Heart left ventricle (tissue), 16 donors: Measurements from ENCODE around the gene SULT1C4. TPM values are rescaled to one million over a fixed set of nuclear protein-coding genes. Genes with fewer than 3 reads are reported as not detected.
"Not testable (repeated sequence)": the region's sequence is repeated elsewhere in the genome, so short reads cannot be mapped to it uniquely, and the experiment has no call there.

Source experiments
- ATAC-seq, 4 donors: fragments of 200-7000 bp; cut with Tn5 transposase; one replicate each; pipeline ENCODE4 v1.9.1; 2020 to 2022; ENCODE audit warnings: moderate library complexity in 4 of 4, mild to moderate bottlenecking in 3 of 4, moderate number of reproducible peaks in 1 of 4
- DNase-seq, 5 donors: peaks; one replicate each; pipeline ENCODE4 v3.0.0-alpha.2; 2020
- H3K27ac ChIP-seq, 12 donors: fragments of 200-600 bp; sonication (generic) in 4 of 12; one replicate each; pipeline versions ENCODE4 v1.5.0 to v1.8.0; 2016 to 2022; ENCODE audit warnings: mild to moderate bottlenecking in 2 of 12
- H3K27me3 ChIP-seq, 9 donors: fragments of 200-600 bp; sonication (generic) in 2 of 9; one replicate each; pipeline versions ENCODE4 v1.5.1 to v1.8.0; 2016 to 2022; ENCODE audit warnings: mild to moderate bottlenecking in 3 of 9
- H3K36me3 ChIP-seq, 9 donors: fragments of 200-600 bp; sonication (generic) in 2 of 9; one replicate each; pipeline versions ENCODE4 v1.5.0 to v1.8.0; 2018 to 2022; ENCODE audit warnings: mild to moderate bottlenecking in 2 of 9
- H3K4me1 ChIP-seq, 12 donors: fragments of 200-600 bp; sonication (generic) in 4 of 12; one replicate each; pipeline versions ENCODE4 v1.5.0 to v1.8.0; 2016 to 2022; ENCODE audit warnings: mild to moderate bottlenecking in 3 of 12
- H3K4me3 ChIP-seq, 12 donors: fragments of 200-600 bp; sonication (generic) in 4 of 12; one replicate each; pipeline versions ENCODE4 v1.5.0 to v1.8.0; 2017 to 2022; ENCODE audit warnings: mild to moderate bottlenecking in 9 of 12, moderate library complexity in 4 of 12
- H3K9me3 ChIP-seq, 12 donors: fragments of 200-600 bp; sonication (generic) in 4 of 12; one replicate each; pipeline versions ENCODE4 v1.5.0 to v1.8.0; 2016 to 2022; ENCODE audit warnings: mild to moderate bottlenecking in 1 of 12
- POLR2A ChIP-seq, 2 donors: fragments of 450-650 bp; IDR thresholded peaks; one replicate each; pipeline ENCODE4 v1.6.1; 2017; ENCODE audit warnings: antibody characterized with exemption in 2 of 2, mild to moderate bottlenecking in 2 of 2, moderate library complexity in 2 of 2
- WGBS, 4 donors: extraction: QIAGEN DNeasy Blood & Tissue Kit in 2 of 4; methylation state at CpG; one replicate each; pipeline versions ENCODE4 v1.1.5 to v1.1.7; 2013 to 2018; 5-methylcytosine and 5-hydroxymethylcytosine counted together
- intact Hi-C, 10 donors: fragments of 100-400 bp; cut with DNase I; formaldehyde crosslinking; loops; one replicate each; pipeline versions ENCODE4 v1.11.1 to v1.14.2; 2022
- polyA plus RNA-seq, 2 donors: library from polyadenylated mRNA; stranded (reverse); fragments of 200-250 nt; gene quantifications; one replicate each; pipeline ENCODE4 v1.2.3, GENCODE V29; 2013
- total RNA-seq, 9 donors: library from RNA; depleted of rRNA in 2 of 9; stranded (reverse); fragments of >200 nt in 2 of 9; fragmentation: NEBNext Ultra II Directional in 3 of 9; extraction: Animal tissue kit (Norgen Biotek cat#: 25700) in 3 of 9; gene quantifications; one replicate each; pipeline versions ENCODE4 v1.1.0 to v1.2.4, GENCODE V29; 2016 to 2023
- TF ChIP-seq, protein P1 (sequence below), 12 donors: fragments of 200-600 bp; sonication (generic) in 4 of 12; IDR thresholded peaks; one replicate each; pipeline versions ENCODE4 v1.5.0 to v1.8.0; 2018 to 2022; ENCODE audit warnings: antibody characterized with exemption in 12 of 12, mild to moderate bottlenecking in 5 of 12
- donor health status: ischemic (EF 13 %, LVEDD 7.1; RV severe dilation, severe dysfunction).
- donor health status: healthy with polysubstance abuse.
- donor health status: DM: no; HTN: yes; CAD: no.
- donor health status: DM: no; HTN: no; CAD: no.
- donor health status: ischemic (EF 25% LVEDD 6.9; RV normal size, moderate dysfunction).
- donor health status: ischemic (EF 25% LVEDD 5.7; RV mildly dilated, moderate dysfunction).
- donor health status: healthy.
- donor health status: DM: yes; HTN: yes; CAD: no.
- donor health status: ischemic (EF 35%, LVEDD 5.7; RV mildly dilated, moderate dysfunction).
- donor health status: nonischemic (EF 11% LVEDD 7.7; RV severe dilation, severe dysfunction).
- donor health status: DM: yes; HTN: yes; CAD: no.
- donor health status: PGD.
- donor health status: ischemic (EF 29% LVEDD 5.4; RV normal size, mild dysfunction).
- donor health status: nonischemic (EF 23%, LVEDD 6.1; RV moderate dilation, normal function).

SULT1C4 gene
- total and polyA plus RNA-seq, 11 donors: 0.95 to 5.5 (median 3.9) TPM

DNA sequence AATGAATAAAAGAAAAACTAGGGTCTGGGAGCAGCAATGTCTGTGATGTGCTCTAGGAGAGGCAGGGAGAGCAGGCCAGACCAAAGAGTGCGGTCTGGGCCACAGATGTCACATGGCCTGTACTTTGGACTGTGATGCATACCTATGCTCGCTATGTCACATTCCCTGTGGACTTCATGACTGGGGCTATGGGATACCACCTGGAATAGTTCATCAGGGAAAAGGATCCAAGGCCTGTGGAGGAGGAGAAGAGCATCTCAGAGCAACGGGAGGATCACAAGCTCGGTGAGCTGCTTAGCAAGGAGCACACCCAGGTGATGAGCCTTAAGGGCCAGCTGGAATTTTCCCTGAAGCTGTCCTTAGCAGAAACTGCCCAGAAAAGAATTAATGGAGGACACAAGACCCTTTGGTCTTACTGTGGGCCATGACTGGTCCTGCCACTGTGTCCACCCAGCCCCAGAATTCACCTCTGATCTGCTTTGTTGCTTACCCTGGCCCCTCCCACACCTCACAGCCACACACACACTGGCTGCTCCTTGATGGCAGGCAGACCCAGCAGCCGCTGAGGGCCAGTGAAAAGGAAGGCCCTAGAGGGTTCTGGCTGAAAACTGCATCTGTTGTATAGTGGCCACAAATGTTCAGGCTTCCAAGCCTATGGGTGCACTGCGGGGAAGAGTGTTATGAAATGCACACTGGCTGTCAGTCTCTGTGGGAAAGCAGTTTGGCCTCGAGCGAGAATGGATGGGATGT, 45.9 kb downstream of the SULT1C4 start:
- no peaks in the 10 kb centered on the region for H3K4me1 ChIP-seq
- WGBS, 4 donors: 85 to 92% (median 89%) methylated on average over 8 of the region's 8 CpGs
- H3K36me3 ChIP-seq: no peaks in the 10 kb centered on the region
- H3K9me3 ChIP-seq: no peaks in the 10 kb centered on the region
- TF ChIP-seq, protein P1, sequence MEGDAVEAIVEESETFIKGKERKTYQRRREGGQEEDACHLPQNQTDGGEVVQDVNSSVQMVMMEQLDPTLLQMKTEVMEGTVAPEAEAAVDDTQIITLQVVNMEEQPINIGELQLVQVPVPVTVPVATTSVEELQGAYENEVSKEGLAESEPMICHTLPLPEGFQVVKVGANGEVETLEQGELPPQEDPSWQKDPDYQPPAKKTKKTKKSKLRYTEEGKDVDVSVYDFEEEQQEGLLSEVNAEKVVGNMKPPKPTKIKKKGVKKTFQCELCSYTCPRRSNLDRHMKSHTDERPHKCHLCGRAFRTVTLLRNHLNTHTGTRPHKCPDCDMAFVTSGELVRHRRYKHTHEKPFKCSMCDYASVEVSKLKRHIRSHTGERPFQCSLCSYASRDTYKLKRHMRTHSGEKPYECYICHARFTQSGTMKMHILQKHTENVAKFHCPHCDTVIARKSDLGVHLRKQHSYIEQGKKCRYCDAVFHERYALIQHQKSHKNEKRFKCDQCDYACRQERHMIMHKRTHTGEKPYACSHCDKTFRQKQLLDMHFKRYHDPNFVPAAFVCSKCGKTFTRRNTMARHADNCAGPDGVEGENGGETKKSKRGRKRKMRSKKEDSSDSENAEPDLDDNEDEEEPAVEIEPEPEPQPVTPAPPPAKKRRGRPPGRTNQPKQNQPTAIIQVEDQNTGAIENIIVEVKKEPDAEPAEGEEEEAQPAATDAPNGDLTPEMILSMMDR (IDR thresholded peaks at IDR 0.05): no peak
- no peak for TF ChIP-seq POLR2A (IDR thresholded peaks at IDR 0.05)
- ATAC-seq (no peak), DNase-seq (no peak)
- H3K27ac ChIP-seq: no peak overlapping the region
- peaks cover 0 to 3% (median 0%) of the 10 kb centered on the region in 9 donors for H3K27me3 ChIP-seq
- intact Hi-C loops: no loop called here
- no peak overlapping the region for H3K4me3 ChIP-seq

DNA sequence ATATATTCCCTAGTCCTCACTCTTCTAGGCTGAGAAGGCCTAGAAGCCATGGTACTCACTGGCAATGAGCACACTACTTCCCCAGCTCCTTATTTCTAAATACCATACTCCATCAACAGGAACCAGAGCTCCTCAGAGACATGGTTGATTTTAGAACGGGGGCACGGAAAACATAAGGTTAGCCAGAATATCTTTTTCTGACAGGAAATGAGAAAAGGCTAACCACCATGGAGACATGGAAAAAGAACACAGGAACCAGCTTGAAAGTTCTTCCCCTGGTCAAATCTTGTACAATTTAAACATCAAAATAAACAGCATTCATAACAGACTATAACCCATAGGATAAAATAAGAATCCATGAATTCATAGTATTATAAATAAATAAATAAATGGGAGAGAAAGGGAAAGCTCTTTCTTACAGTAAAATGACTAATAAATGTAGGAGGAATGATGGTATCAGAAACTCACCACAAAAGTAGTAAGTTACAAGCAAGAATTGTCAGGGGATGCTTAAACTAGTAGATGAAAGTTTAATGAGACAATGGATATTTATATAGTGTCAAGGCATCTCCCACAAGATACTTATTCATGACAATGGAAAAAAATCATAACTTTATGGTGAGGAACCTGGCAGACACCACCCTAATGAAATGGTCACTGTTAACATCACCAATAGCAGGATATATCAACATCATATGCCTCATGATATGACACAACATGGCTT, 50.7 kb downstream of the SULT1C4 start:
- Histone ChIP-seq H3K27me3 (no peaks in the 10 kb centered on the region), H3K27ac (no peak overlapping the region), H3K36me3 (no peaks in the 10 kb centered on the region), H3K4me1 (no peaks in the 10 kb centered on the region), H3K9me3 (no peaks in the 10 kb centered on the region), H3K4me3 (no peak overlapping the region)
- ATAC-seq (no peak), DNase-seq (no peak)
- intact Hi-C loops: no loop called here
- TF ChIP-seq, protein P1 (IDR thresholded peaks at IDR 0.05): no peak
- TF ChIP-seq POLR2A (IDR thresholded peaks at IDR 0.05): no peak
- WGBS, 4 donors: 47 to 57% (median 52%) methylated on average over 2 of the region's 2 CpGs

DNA sequence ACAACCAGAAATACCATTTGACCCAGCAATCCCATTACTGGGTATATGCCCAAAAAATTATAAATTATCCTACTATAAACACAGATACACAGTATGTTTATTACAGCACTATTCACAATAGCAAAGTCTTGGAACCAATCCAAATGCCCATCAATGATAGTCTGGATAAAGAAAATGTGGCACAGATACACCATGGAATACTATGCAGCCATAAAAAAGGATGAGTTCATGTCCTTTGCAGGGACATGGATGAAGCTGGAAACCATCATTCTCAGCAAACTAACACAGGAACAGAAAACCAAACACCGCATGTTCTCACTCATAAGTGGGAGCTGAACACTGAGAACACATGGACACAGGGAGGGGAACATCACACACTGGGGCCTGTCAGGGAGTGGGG, 57.8 kb downstream of the SULT1C4 start:
- intact Hi-C loops, H3K36me3 ChIP-seq, H3K9me3 ChIP-seq, H3K27ac ChIP-seq, H3K4me3 ChIP-seq, H3K27me3 ChIP-seq, DNase-seq, H3K4me1 ChIP-seq, ATAC-seq: not testable (repeated sequence)
- WGBS, 4 donors: 93 to 100% (median 98%) methylated on average over 1 of the region's 1 CpG

DNA sequence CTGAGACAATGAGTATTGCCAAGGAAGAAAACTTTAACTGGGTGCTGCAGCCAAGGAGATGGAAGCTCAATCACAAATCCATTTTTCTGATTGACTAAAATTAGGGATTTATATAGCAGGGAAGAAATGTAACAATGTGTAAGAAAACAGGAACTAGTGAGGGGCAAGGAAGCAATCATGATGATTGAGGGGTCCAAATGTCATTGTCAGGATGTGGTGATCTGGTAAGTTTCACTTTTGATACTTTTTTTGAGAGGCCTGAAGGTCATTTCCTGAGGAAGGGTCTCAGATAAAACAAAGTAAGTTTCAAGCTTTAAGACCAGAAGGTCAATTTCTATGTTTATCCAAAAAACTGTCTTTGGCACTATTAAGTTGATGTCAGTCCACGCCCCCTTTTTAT, 59.2 kb downstream of the SULT1C4 start:
- Histone ChIP-seq H3K4me3 (no peak overlapping the region), H3K4me1 (no peaks in the 10 kb centered on the region), H3K36me3 (no peaks in the 10 kb centered on the region), H3K27me3 (no peaks in the 10 kb centered on the region), H3K27ac (no peak overlapping the region), H3K9me3 (peaks cover 0 to 6% (median 0%) of the 10 kb centered on the region in 12 donors)
- intact Hi-C loops: no loop called here
- ATAC-seq (no peak), DNase-seq (no peak)
- WGBS, 4 donors: 54 to 90% (median 85%) methylated on average over 1 of the region's 1 CpG
- TF ChIP-seq, protein P1 (IDR thresholded peaks at IDR 0.05): no peak
- no peak for TF ChIP-seq POLR2A (IDR thresholded peaks at IDR 0.05)

Other genes starting within 250 kb of the SULT1C4 start
- gene SULT1C3, start 138.0 kb upstream of the SULT1C4 start, total RNA-seq: not detected
- gene SULT1C3, start 138.0 kb upstream of the SULT1C4 start, polyA plus RNA-seq: not detected
- 1 to 10 TPM in 2 of 9 donors, under 1 TPM in 5, not detected in 2; 0.16 to 2.9 (median 0.65) TPM for gene SULT1C2, start 89.1 kb upstream of the SULT1C4 start, total RNA-seq
- gene SULT1C2, start 89.1 kb upstream of the SULT1C4 start, polyA plus RNA-seq: 1 to 10 TPM in 1 of 2 donors, not detected in 1; 1.1 TPM
- 10 to 100 TPM; 11.9 to 39.5 (median 25.1) TPM for gene GCC2, start 71.3 kb downstream of the SULT1C4 start, total RNA-seq
- gene GCC2, start 71.3 kb downstream of the SULT1C4 start, polyA plus RNA-seq: 10 to 100 TPM in 1 of 2 donors, 1 to 10 TPM in 1; 6.4 to 10.8 TPM
- gene LIMS1, start 156.5 kb downstream of the SULT1C4 start, total RNA-seq: 100 to 1,000 TPM in 2 of 9 donors, 10 to 100 TPM in 7; 65.8 to 136 (median 82.3) TPM
- gene LIMS1, start 156.5 kb downstream of the SULT1C4 start, polyA plus RNA-seq: 10 to 100 TPM; 21.3 to 38.1 TPM